Measurements from ENCODE around the gene POC1A.
A peak's percentile ranks its signal among the peaks of the same experiment; 100 is the strongest.

POC1A gene

GRCh38 chr3:52154135-52155094 is at the start of gene POC1A:
Gene POC1A (minus strand): TSS chr3:52154423. CDS start chr3:52154372, 51 bp downstream.
- DNase-seq, result peak; percentile 96

GRCh38 chr3:52203701-52204100 is 49.5 kb upstream of the POC1A start:
- DNase-seq, result no peak

DNA sequence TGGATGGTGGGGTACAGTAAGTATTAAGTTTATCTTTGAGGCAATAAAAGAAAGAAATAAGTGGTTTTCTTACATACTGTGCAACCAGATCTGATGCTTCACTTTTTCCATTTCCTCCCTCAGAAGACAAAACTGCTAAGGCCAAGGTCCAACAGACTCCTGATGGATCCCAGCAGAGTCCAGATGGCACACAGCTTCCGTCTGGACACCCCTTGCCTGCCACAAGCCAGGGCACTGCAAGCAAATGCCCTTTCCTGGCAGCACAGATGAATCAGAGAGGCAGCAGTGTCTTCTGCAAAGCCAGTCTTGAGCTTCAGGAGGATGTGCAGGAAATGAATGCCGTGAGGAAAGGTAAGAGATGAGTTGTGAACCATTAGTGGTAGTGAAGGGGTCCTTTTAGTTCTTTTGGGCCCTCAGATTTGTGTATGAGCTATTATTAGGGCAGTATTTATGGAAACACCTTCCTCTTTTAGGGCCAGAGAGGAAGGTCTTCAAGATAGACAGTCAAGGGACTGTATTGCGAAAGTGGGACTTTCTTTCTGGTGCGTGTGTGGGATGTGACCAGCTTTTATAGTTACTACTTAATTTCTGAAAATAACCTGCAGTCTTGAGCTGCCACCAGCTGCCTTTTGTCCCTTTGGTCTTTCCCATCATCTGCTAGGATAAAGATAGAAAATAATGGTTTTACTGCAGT is 48.3 kb upstream of the POC1A start:
- peak; percentile 75 for DNase-seq

GRCh38 chr3:52200981-52201679 is 46.9 kb upstream of the POC1A start:
- DNase-seq, result peak; percentile 45

- DNase-seq, result no peak
These were observed 44.7 kb upstream of the POC1A start for GRCh38 chr3:52198643-52199608.

DNA sequence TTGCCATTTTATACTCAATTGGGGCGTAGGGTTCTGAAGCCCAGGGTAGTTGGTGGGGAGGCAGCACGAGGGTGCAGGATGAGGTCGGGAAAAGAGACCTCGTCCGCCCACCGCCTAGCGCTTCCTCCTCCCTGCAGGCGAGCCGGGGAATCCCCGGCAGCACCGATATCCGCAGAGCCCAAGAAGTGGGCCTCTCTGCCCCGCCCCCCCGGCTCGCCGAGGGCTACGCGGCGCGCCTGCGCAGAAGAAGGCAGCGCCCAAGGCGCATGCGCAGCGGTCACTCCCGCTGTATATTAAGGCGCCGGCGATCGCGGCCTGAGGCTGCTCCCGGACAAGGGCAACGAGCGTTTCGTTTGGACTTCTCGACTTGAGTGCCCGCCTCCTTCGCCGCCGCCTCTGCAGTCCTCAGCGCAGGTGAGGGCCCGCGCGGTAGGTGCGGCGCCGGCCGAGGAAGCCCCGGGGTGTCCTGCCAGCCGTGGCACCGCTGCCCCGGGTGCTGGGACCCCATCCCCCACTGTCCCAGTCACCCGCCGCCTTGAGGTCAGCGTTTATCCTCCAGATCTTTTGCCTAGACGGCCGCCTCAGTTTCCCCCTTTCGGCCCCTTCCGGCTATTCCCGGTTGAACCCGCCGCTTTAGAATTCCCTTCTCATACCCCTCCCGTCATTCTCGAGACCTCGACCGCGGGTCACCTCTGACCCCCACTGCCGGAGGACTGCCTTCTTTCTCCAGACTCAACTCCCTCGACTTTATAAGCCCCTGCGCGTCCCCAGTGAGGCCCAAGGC is 43.8 kb upstream of the POC1A start, which contains the start of gene ALAS1:
Gene ALAS1, plus strand, starts transcription at position 319 of the 784 bp plus-strand sequence. CDS start 1,082 bp downstream, outside the sequence.
- DNase-seq, result peak; percentile 81

DNA sequence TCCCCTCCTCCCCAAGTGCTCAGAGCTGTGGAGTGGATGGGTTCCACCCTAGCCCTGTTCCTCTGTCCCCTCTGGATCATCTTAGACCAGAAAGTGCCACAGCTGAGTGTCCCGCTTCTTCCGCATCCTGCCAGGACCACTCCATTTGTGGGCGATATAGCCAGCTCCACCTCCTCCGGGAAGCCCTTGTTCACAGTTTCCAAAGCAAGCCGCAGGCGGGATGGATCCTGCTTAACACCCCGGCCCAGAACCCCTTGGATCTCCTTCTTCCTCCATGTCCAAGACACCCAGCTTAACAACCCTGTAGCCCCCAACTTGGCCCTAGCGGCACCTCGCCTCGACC is 43.2 kb upstream of the POC1A start:
- no peak for DNase-seq

- DNase-seq, result no peak
These were observed 42.8 kb upstream of the POC1A start for GRCh38 chr3:52196977-52197376.

DNA sequence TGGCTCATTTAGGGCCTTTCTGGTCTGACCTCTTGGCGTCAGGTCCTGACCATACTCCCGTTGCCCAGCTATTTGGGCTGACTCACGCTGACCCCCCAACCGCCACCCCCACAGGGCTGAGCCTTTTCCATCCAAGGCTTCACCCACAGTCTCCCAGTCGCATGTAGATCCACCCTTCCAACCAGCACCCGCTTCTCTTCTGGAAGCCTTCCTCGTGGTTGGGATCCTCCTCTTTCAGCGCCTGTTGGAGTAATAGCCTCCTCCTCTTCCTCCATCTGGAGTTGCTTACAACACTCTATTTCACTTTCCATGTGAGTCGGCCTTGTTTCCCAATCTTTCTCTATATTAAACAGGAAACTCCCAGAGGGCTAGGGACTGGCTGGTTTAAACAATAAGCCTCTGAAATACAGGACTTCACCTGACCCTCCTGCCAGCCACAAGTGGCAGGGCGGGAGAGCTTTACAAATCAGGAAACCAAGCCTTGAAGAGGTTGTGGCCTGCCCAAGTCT is 41.7 kb upstream of the POC1A start:
- peak; percentile 74 for DNase-seq

GRCh38 chr3:52195291-52195597 is 41.0 kb upstream of the POC1A start:
- no peak for DNase-seq

GRCh38 chr3:52194485-52195290 is 40.5 kb upstream of the POC1A start:
- DNase-seq, result no peak

GRCh38 chr3:52193065-52193464 is 38.8 kb upstream of the POC1A start:
- DNase-seq, result no peak

DNA sequence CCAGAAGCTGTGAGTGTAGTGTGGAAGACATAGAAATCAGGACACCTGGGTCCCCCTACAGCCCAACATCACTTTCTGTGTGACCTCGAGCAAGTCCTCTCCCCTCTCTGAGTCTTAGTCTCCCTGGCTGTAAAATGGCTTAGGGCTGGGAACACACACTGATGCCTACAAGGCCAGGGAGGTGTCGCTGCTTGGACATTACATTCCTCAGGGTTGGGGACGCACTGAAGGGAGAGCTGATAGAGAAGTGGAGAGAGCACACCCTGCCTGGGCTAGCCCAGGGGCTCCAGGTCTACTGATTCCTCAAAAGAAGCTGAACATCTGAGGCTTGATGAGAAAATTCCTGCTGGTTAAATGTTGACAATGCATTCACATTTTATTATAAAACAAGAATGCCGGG is 37.4 kb upstream of the POC1A start:
- DNase-seq, result no peak

DNA sequence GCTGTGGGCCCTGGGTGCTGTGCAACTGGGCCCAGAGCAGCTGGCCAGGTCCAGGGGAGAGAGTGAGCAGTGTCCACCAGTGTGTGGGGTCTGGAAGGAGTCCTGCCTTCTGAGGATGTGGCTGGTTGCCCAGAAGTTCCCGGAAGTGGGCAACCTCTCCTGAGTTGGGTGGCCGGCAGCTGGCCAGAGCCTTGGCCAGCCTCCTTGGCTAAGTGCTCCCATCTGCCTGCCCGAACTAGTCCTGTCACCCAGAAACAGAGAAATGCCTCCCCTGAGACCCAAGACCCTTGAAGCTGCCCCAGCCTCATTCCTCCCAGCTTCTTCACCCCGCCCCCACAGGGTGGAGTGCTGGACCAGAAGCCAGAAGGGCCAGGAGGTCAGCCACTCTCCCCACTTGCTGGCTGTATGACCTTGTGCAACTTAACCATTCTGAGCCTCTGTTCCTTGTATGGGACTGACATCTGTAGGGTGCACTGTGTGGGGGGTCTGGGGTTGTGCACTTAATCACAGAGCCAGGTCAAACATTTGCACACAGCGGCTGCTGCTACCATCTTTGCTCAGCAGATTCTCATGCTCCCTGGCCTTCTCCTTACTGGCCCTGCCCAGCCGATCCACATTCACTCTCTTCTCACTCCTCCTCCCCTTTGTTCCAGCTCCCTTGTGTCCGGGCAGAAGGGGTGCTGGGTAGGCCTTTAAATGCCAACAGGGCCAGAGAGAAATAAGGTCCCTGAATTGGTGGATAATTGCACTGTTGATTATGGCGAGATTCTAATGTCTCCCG is 36.3 kb upstream of the POC1A start:
- no peak for DNase-seq

GRCh38 chr3:52188556-52188955 is 34.3 kb upstream of the POC1A start:
- DNase-seq, result peak; percentile 43

GRCh38 chr3:52186729-52187128 is 32.5 kb upstream of the POC1A start:
- no peak for DNase-seq

- DNase-seq, result peak; percentile 91
These were observed 31.6 kb upstream of the POC1A start for GRCh38 chr3:52185837-52186236.

DNA sequence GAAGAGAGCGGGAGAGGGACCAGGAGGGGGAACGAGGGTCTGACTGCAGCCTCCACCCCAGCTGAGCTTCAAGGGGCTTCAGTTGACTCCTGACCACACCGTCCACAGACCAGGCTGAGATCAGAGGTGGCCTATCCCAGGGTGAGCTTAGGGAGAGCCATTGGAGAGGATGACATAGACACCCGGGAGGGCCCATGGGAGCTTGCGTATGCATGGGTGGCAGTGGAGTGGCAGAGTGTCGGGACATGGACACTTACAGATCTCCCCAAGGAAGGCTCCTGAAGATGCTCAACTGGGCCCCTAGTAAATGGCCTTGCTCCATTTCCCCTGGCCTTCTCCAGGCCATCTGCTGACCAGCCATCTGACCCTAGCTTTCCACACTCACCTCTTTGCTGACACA is 31.1 kb upstream of the POC1A start:
- DNase-seq, result no peak

GRCh38 chr3:52184690-52185089 is 30.5 kb upstream of the POC1A start:
- DNase-seq, result no peak

Data from GF-D8 (cell line).